Renal cortical epithelial cell (primary cell): ENCODE measurements around the gene CCSER1. TPM values are rescaled to one million over a fixed set of nuclear protein-coding genes. Genes with fewer than 3 reads are reported as not detected.
"Not testable (repeated sequence)": the region's sequence is repeated elsewhere in the genome, so short reads cannot be mapped to it uniquely, and the experiment has no call there.

Source experiments
- DNase-seq: peaks from one replicate; pipeline ENCODE4 v3.0.0-alpha.2; 2011; ENCODE audit warnings: low read depth
- total RNA-seq: library from RNA; depleted of rRNA; stranded (reverse); fragments of >200 nt; gene quantifications from 2 replicates; pipeline ENCODE4 v1.2.3, GENCODE V29; 2014

Gene CCSER1
- total RNA-seq, 1 donor from 2014 or later: 2.4 TPM

- DNase-seq: no peak
Observed at GRCh38 chr4:91268913-91269312, 1141.7 kb downstream of the CCSER1 start.

- DNase-seq: no peak
Observed at GRCh38 chr4:91279899-91280298, 1152.7 kb downstream of the CCSER1 start.

- no peak for DNase-seq
Observed at GRCh38 chr4:91280551-91281290, 1153.5 kb downstream of the CCSER1 start.

GRCh38 chr4:91282217-91282616 is 1155.0 kb downstream of the CCSER1 start:
- no peak for DNase-seq

GRCh38 chr4:91283726-91284230 is 1156.6 kb downstream of the CCSER1 start:
- no peak for DNase-seq

- DNase-seq: no peak
Observed at GRCh38 chr4:91284480-91284879, 1157.3 kb downstream of the CCSER1 start.

- DNase-seq: no peak
Observed at GRCh38 chr4:91285487-91285886, 1158.3 kb downstream of the CCSER1 start.

- peak; percentile 38 for DNase-seq
Observed at GRCh38 chr4:91288702-91289311, 1161.6 kb downstream of the CCSER1 start.

GRCh38 chr4:91298156-91298700 is 1171.0 kb downstream of the CCSER1 start:
- no peak for DNase-seq

GRCh38 chr4:91298824-91299223 is 1171.6 kb downstream of the CCSER1 start:
- no peak for DNase-seq

GRCh38 chr4:91302120-91302519 is 1174.9 kb downstream of the CCSER1 start:
- no peak for DNase-seq

GRCh38 chr4:91304292-91304691 is 1177.1 kb downstream of the CCSER1 start:
- DNase-seq: no peak

- DNase-seq: no peak
Observed at GRCh38 chr4:91317434-91317833, 1190.2 kb downstream of the CCSER1 start.

GRCh38 chr4:91319556-91320268 is 1192.5 kb downstream of the CCSER1 start:
- no peak for DNase-seq

- DNase-seq: no peak
Observed at GRCh38 chr4:91322961-91323360, 1195.8 kb downstream of the CCSER1 start.

- peak; percentile 66 for DNase-seq
Observed at GRCh38 chr4:91325495-91325894, 1198.3 kb downstream of the CCSER1 start.

- DNase-seq: not testable (repeated sequence)
Observed at GRCh38 chr4:91326167-91326566, 1199.0 kb downstream of the CCSER1 start.

GRCh38 chr4:91330555-91331137 is 1203.5 kb downstream of the CCSER1 start:
- DNase-seq: no peak

GRCh38 chr4:91340822-91341221 is 1213.6 kb downstream of the CCSER1 start:
- no peak for DNase-seq

- DNase-seq: no peak
Observed at GRCh38 chr4:91345632-91346031, 1218.4 kb downstream of the CCSER1 start.

- DNase-seq: peak; percentile 48
Observed at GRCh38 chr4:91356496-91356895, 1229.3 kb downstream of the CCSER1 start.

GRCh38 chr4:91358016-91358415 is 1230.8 kb downstream of the CCSER1 start:
- not testable (repeated sequence) for DNase-seq
